NAMALWA (cell line): Measurements from ENCODE around the gene ATAD3A.

Experiments used
- DNase-seq: peaks from one replicate; pipeline ENCODE4 v3.0.0-alpha.2; 2015; ENCODE audit warnings: low spot score

ATAD3A gene

GRCh38 chr1:1540090-1540817 is 28.3 kb downstream of the ATAD3A start, which contains the start of gene TMEM240:
Gene TMEM240, minus strand, starts transcription at chr1:1540624. Its CDS starts 278 bp downstream, at chr1:1540346.
- no peak for DNase-seq

- DNase-seq: no peak
These were observed 29.1 kb downstream of the ATAD3A start for GRCh38 chr1:1540818-1541628.

GRCh38 chr1:1541956-1542765 is 30.2 kb downstream of the ATAD3A start:
- DNase-seq: no peak

GRCh38 chr1:1542766-1543705 is 31.1 kb downstream of the ATAD3A start:
- peak; percentile 38 for DNase-seq

GRCh38 chr1:1543706-1544099 is 31.7 kb downstream of the ATAD3A start:
- DNase-seq: no peak

- DNase-seq: no peak
These were observed 32.6 kb downstream of the ATAD3A start for GRCh38 chr1:1544544-1544943.

- DNase-seq: no peak
These were observed 34.2 kb downstream of the ATAD3A start for GRCh38 chr1:1545946-1546737.

GRCh38 chr1:1547011-1547410 is 35.0 kb downstream of the ATAD3A start:
- no peak for DNase-seq

- DNase-seq: no peak
These were observed 35.5 kb downstream of the ATAD3A start for GRCh38 chr1:1547476-1547875.

- DNase-seq: no peak
These were observed 36.6 kb downstream of the ATAD3A start for GRCh38 chr1:1548591-1548990.

- DNase-seq: no peak
These were observed 38.1 kb downstream of the ATAD3A start for GRCh38 chr1:1550087-1550486.

- DNase-seq: peak; percentile 55
These were observed 38.9 kb downstream of the ATAD3A start for GRCh38 chr1:1550591-1551432.

- no peak for DNase-seq
These were observed 39.7 kb downstream of the ATAD3A start for GRCh38 chr1:1551524-1552262.

GRCh38 chr1:1552263-1552639 is 40.3 kb downstream of the ATAD3A start:
- DNase-seq: no peak

- DNase-seq: no peak
These were observed 42.0 kb downstream of the ATAD3A start for GRCh38 chr1:1553821-1554494.

GRCh38 chr1:1554550-1554925 is 42.6 kb downstream of the ATAD3A start:
- DNase-seq: no peak

- no peak for DNase-seq
These were observed 43.3 kb downstream of the ATAD3A start for GRCh38 chr1:1554926-1555915.
